ENCODE data around the gene RIN1. TPM values are rescaled to one million over a fixed set of nuclear protein-coding genes. Genes with fewer than 3 reads are reported as not detected.

The RIN1 gene
- total and polyA plus RNA-seq, 2 of the 13 experiments (the other 11 are each of a cell fraction or from before 2014, with no cell fraction given), result 2.4 to 4.1 TPM

GRCh38 chr11:66346476-66347424, 10.5 kb upstream of the RIN1 start (continued):
- TF ChIP-seq SKIL (CRISPR knock-in tag; IDR thresholded peaks at IDR 0.05; ENCODE audit: borderline replicate concordance) (no peak), HNRNPLL (IDR thresholded peaks at IDR 0.05; ENCODE audit: low read depth, low read length, poor library complexity, severe bottlenecking) (no peak), RBM39 (IDR thresholded peaks at IDR 0.05; ENCODE audit: low read depth, low read length, poor library complexity, severe bottlenecking) (no peak), RAD51 (IDR thresholded peaks at IDR 0.05; ENCODE audit: borderline replicate concordance) (no peak), SALL2 (CRISPR knock-in tag; IDR thresholded peaks at IDR 0.05) (0 out of 2 replicates have a peak, but pooled peaks have one; percentile 37), E2F2 (CRISPR knock-in tag; IDR thresholded peaks at IDR 0.05; ENCODE audit: borderline replicate concordance) (no peak), SRF (IDR thresholded peaks at IDR 0.05; ENCODE audit: low read depth, low read length) (no peak), JUNB (CRISPR knock-in tag; IDR thresholded peaks at IDR 0.05; ENCODE audit: borderline replicate concordance) (no peak)
- TF ChIP-seq, protein P1, sequence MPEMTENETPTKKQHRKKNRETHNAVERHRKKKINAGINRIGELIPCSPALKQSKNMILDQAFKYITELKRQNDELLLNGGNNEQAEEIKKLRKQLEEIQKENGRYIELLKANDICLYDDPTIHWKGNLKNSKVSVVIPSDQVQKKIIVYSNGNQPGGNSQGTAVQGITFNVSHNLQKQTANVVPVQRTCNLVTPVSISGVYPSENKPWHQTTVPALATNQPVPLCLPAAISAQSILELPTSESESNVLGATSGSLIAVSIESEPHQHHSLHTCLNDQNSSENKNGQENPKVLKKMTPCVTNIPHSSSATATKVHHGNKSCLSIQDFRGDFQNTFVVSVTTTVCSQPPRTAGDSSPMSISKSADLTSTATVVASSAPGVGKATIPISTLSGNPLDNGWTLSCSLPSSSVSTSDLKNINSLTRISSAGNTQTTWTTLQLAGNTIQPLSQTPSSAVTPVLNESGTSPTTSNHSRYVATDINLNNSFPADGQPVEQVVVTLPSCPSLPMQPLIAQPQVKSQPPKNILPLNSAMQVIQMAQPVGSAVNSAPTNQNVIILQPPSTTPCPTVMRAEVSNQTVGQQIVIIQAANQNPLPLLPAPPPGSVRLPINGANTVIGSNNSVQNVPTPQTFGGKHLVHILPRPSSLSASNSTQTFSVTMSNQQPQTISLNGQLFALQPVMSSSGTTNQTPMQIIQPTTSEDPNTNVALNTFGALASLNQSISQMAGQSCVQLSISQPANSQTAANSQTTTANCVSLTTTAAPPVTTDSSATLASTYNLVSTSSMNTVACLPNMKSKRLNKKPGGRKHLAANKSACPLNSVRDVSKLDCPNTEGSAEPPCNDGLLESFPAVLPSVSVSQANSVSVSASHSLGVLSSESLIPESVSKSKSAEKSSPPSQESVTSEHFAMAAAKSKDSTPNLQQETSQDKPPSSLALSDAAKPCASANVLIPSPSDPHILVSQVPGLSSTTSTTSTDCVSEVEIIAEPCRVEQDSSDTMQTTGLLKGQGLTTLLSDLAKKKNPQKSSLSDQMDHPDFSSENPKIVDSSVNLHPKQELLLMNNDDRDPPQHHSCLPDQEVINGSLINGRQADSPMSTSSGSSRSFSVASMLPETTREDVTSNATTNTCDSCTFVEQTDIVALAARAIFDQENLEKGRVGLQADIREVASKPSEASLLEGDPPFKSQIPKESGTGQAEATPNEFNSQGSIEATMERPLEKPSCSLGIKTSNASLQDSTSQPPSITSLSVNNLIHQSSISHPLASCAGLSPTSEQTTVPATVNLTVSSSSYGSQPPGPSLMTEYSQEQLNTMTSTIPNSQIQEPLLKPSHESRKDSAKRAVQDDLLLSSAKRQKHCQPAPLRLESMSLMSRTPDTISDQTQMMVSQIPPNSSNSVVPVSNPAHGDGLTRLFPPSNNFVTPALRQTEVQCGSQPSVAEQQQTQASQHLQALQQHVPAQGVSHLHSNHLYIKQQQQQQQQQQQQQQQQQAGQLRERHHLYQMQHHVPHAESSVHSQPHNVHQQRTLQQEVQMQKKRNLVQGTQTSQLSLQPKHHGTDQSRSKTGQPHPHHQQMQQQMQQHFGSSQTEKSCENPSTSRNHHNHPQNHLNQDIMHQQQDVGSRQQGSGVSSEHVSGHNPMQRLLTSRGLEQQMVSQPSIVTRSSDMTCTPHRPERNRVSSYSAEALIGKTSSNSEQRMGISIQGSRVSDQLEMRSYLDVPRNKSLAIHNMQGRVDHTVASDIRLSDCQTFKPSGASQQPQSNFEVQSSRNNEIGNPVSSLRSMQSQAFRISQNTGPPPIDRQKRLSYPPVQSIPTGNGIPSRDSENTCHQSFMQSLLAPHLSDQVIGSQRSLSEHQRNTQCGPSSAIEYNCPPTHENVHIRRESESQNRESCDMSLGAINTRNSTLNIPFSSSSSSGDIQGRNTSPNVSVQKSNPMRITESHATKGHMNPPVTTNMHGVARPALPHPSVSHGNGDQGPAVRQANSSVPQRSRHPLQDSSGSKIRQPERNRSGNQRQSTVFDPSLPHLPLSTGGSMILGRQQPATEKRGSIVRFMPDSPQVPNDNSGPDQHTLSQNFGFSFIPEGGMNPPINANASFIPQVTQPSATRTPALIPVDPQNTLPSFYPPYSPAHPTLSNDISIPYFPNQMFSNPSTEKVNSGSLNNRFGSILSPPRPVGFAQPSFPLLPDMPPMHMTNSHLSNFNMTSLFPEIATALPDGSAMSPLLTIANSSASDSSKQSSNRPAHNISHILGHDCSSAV (CRISPR knock-in tag; IDR thresholded peaks at IDR 0.05; ENCODE audit: borderline replicate concordance), result no peak
- TF ChIP-seq, protein P2, sequence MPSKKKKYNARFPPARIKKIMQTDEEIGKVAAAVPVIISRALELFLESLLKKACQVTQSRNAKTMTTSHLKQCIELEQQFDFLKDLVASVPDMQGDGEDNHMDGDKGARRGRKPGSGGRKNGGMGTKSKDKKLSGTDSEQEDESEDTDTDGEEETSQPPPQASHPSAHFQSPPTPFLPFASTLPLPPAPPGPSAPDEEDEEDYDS (CRISPR knock-in tag; IDR thresholded peaks at IDR 0.05), result no peak
- TF ChIP-seq, protein P3, sequence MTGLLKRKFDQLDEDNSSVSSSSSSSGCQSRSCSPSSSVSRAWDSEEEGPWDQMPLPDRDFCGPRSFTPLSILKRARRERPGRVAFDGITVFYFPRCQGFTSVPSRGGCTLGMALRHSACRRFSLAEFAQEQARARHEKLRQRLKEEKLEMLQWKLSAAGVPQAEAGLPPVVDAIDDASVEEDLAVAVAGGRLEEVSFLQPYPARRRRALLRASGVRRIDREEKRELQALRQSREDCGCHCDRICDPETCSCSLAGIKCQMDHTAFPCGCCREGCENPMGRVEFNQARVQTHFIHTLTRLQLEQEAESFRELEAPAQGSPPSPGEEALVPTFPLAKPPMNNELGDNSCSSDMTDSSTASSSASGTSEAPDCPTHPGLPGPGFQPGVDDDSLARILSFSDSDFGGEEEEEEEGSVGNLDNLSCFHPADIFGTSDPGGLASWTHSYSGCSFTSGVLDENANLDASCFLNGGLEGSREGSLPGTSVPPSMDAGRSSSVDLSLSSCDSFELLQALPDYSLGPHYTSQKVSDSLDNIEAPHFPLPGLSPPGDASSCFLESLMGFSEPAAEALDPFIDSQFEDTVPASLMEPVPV (CRISPR knock-in tag; IDR thresholded peaks at IDR 0.05), result peak; percentile 8; the same call in 1 of the 2 replicates

Data from HepG2 (cell line).